Kidney (tissue), 14 donors: ENCODE data around the gene RNPEP. TPM values are rescaled to one million over a fixed set of nuclear protein-coding genes. Genes with fewer than 3 reads are reported as not detected.
"Not testable (repeated sequence)": the region's sequence is repeated elsewhere in the genome, so short reads cannot be mapped to it uniquely, and the experiment has no call there.

Experiments
- DNase-seq, 5 donors: peaks; one replicate each; pipeline ENCODE4 v3.0.0-alpha.2; 2013 to 2020
- FAIRE-seq: peaks from 2 replicates; lab custom pipeline; 2012; peaks lifted over from hg19 to GRCh38; lab: Jason Lieb, UNC
- H3K27ac ChIP-seq, 2 donors: one replicate each; pipeline ENCODE4 v1.7.0; 2013; ENCODE audit warnings: low read depth in 2 of 2, low read length in 2 of 2, inconsistent platforms in 1 of 2
- H3K27me3 ChIP-seq: one replicate; pipeline ENCODE4 v1.7.1; 2013; ENCODE audit warnings: low read length, inconsistent platforms; ENCODE audit not compliant: control insufficient read depth, insufficient read depth
- H3K36me3 ChIP-seq, 3 donors: one replicate each; pipeline versions ENCODE4 v1.7.0 to v1.7.1; 2013; ENCODE audit warnings: low read length in 3 of 3, control low read depth in 1 of 3, inconsistent platforms in 1 of 3; ENCODE audit not compliant: insufficient read depth in 3 of 3, control insufficient read depth in 2 of 3
- H3K4me1 ChIP-seq, 3 donors: one replicate each; pipeline versions ENCODE4 v1.7.0 to v1.7.1; 2013; ENCODE audit warnings: low read length in 3 of 3, inconsistent platforms in 1 of 3, low read depth in 1 of 3; ENCODE audit not compliant: control insufficient read depth in 2 of 3, insufficient read depth in 2 of 3
- H3K4me3 ChIP-seq, 3 donors: one replicate each; pipeline versions ENCODE4 v1.7.0 to v1.8.1; 2013; ENCODE audit warnings: low read length in 3 of 3, control low read depth in 1 of 3, inconsistent platforms in 1 of 3
- H3K9ac ChIP-seq, 3 donors: one replicate each; pipeline versions ENCODE4 v1.7.0 to v1.7.1; 2013; ENCODE audit warnings: low read length in 3 of 3, control low read depth in 1 of 3, inconsistent platforms in 1 of 3
- H3K9me3 ChIP-seq, 3 donors: one replicate each; pipeline versions ENCODE4 v1.7.0 to v1.7.1; 2013; ENCODE audit warnings: low read length in 3 of 3, control low read depth in 1 of 3, inconsistent platforms in 1 of 3; ENCODE audit not compliant: control insufficient read depth in 2 of 3, insufficient read depth in 1 of 3
- intact Hi-C: fragments of 100-400 bp; cut with DNase I; formaldehyde crosslinking; loops from one replicate; pipeline ENCODE4 v1.11.1; 2022
- polyA plus RNA-seq: library from polyadenylated mRNA; stranded (reverse); fragments of 350-450 nt; fragmentation: Illumina TruSeq; extraction: RNeasy Lipid Tissue Mini Kit (QIAGEN cat#74804); gene quantifications from one replicate; pipeline ENCODE4 v1.2.3, GENCODE V29; 2014; ENCODE audit warnings: low read depth, low replicate concordance; ENCODE audit not compliant: insufficient read depth
- total RNA-seq: library from RNA; stranded (reverse); fragmentation: NEBNext Ultra II Directional; extraction: Animal tissue kit (Norgen Biotek cat#: 25700); gene quantifications from one replicate; pipeline ENCODE4 v1.2.1, GENCODE V29; 2021
- TF ChIP-seq, protein P1 (sequence below): IDR thresholded peaks from 3 replicates; pipeline ENCODE4 v1.5.1; 2012; ENCODE audit warnings: mild to moderate bottlenecking, moderate library complexity, borderline replicate concordance; ENCODE audit not compliant: insufficient read depth; ENCODE audit errors: extremely low read depth
- donor health status: control.
- donor health status: control.
- donor health status: control.
- donor health status: control.
- donor health status: control.
- donor health status: DM: yes; HTN: yes; CAD: no.
- donor health status: Normal renal cell carcinoma (clear cell type).

The RNPEP gene
- total and polyA plus RNA-seq, 2 donors from 2014 or later, result 48.7 to 54.6 TPM

DNA sequence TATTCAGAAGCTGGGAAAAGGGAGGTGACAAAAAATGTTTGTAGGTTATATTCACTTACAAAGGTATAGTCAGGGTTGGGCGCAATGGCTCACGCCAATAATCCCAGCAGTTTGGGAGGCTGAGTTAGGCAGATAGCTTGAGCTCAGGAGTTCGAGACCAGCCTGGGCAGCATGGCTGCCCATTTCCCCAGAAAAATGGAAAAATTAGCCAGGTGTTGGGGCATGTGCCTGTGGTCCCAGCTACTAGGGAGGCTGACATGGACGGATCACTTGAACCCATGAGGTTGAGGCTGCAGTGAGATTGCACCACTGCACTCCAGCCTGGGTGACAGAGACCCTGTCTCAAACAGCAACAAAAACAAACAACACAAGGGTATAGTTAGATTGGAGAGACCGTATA, 24.1 kb upstream of the RNPEP start:
- TF ChIP-seq, protein P1, sequence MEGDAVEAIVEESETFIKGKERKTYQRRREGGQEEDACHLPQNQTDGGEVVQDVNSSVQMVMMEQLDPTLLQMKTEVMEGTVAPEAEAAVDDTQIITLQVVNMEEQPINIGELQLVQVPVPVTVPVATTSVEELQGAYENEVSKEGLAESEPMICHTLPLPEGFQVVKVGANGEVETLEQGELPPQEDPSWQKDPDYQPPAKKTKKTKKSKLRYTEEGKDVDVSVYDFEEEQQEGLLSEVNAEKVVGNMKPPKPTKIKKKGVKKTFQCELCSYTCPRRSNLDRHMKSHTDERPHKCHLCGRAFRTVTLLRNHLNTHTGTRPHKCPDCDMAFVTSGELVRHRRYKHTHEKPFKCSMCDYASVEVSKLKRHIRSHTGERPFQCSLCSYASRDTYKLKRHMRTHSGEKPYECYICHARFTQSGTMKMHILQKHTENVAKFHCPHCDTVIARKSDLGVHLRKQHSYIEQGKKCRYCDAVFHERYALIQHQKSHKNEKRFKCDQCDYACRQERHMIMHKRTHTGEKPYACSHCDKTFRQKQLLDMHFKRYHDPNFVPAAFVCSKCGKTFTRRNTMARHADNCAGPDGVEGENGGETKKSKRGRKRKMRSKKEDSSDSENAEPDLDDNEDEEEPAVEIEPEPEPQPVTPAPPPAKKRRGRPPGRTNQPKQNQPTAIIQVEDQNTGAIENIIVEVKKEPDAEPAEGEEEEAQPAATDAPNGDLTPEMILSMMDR, result no peak
- no peaks in the 10 kb centered on the region for H3K27me3 ChIP-seq
- FAIRE-seq (no peak), DNase-seq (no peak)
- no peaks in the 10 kb centered on the region for H3K4me1 ChIP-seq
- H3K27ac ChIP-seq, result no peak overlapping the region
- intact Hi-C loops, result loop anchor here (5.0 kb wide), 1 partner anchor 61 kb away; no protein-coding TSS in a partner anchor
- no peak overlapping the region for H3K9ac ChIP-seq
- no peak overlapping the region for H3K4me3 ChIP-seq
- no peaks in the 10 kb centered on the region for H3K9me3 ChIP-seq
- peaks cover 0 to 24% (median 13%) of the 10 kb centered on the region in 3 donors for H3K36me3 ChIP-seq

DNA sequence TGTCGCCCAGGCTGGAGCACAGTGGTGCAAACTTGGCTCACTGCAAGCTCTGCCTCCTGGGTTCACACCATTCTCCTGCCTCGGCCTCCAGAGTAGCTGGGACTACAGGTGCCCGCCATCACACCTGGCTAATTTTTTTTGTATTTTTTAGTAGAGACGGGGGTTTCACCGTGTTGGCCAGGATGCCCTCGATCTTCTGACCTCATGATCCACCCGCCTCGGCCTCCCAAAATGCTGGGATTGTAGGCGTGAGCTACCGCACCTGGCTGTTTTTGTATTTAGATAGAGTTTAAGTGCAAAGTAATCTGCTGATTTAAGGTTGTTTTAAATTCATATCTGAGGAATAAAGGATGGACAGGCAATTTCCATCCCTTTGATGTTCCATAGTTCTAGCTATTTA, 20.1 kb upstream of the RNPEP start:
- H3K9me3 ChIP-seq, H3K9ac ChIP-seq, intact Hi-C loops, FAIRE-seq, H3K27ac ChIP-seq, H3K27me3 ChIP-seq, H3K4me3 ChIP-seq, H3K4me1 ChIP-seq, DNase-seq: not testable (repeated sequence)
- peaks cover 7 to 49% (median 31%) of the 10 kb centered on the region in 3 donors for H3K36me3 ChIP-seq

- DNase-seq, result no peak
- intact Hi-C loops, result no loop called here
- H3K9ac ChIP-seq, result no peak overlapping the region
- H3K27ac ChIP-seq, result no peak overlapping the region
- no peaks in the 10 kb centered on the region for H3K4me1 ChIP-seq
- H3K4me3 ChIP-seq, result no peak overlapping the region
- TF ChIP-seq, protein P1, result no peak
- peaks cover 7 to 48% (median 23%) of the 10 kb centered on the region in 3 donors for H3K36me3 ChIP-seq
- H3K9me3 ChIP-seq, result no peaks in the 10 kb centered on the region
- FAIRE-seq, result no peak
- H3K27me3 ChIP-seq, result no peaks in the 10 kb centered on the region
Measured at GRCh38 chr1:201964261-201964660, 18.2 kb upstream of the RNPEP start.

GRCh38 chr1:201966171-201966570, 16.3 kb upstream of the RNPEP start:
- intact Hi-C loops, result loop anchor here (5.0 kb wide), 1 partner anchor 74 kb away; no protein-coding TSS in a partner anchor
- no peak overlapping the region for H3K4me3 ChIP-seq
- FAIRE-seq (no peak), DNase-seq (no peak)
- no peaks in the 10 kb centered on the region for H3K4me1 ChIP-seq
- no peak overlapping the region for H3K9ac ChIP-seq
- TF ChIP-seq, protein P1, result no peak
- H3K27ac ChIP-seq, result no peak overlapping the region
- H3K36me3 ChIP-seq, result peaks cover 10 to 58% (median 30%) of the 10 kb centered on the region in 3 donors
- no peaks in the 10 kb centered on the region for H3K9me3 ChIP-seq
- H3K27me3 ChIP-seq, result no peaks in the 10 kb centered on the region
